ENCODE measurements around the gene SLC17A2.

SLC17A2 gene

DNA sequence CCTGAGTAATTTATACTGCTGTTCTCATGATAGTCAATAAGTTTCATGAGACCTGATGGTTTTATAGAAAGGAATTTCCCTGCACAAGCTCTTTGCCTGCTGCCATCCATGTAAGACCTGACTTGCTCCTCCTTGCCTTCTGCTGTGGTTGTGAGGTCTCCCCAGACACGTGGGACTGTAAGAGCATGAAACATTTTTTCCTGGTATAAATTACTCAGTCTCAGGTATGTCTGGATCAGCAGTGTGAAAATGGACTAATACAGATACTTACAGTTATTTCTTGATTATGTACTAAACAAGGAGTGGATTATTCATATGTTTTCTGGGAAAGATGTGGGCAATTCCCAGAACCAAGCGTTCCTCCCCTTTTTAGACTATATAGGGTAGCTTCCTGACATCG lies 30.2 kb upstream of the SLC17A2 start:
- peak overlapping the region; percentile 100 for H3K4me2 ChIP-seq (ENCODE audit: low read depth, low read length)
- no peaks in the 10 kb centered on the region for H3K9me2 ChIP-seq (replicated peaks; ENCODE audit: insufficient read depth, low read length)
- peak overlapping the region; percentile 79 for H2AFZ ChIP-seq (ENCODE audit: low read length)
- no peaks in the 10 kb centered on the region for H3K9me3 ChIP-seq (replicated peaks; ENCODE audit: insufficient read depth, low read length)
- H3K79me2 ChIP-seq (ENCODE audit: low read length), result peaks cover 11% of the 10 kb centered on the region
- peak overlapping the region; percentile 29; the same call in 1 of the 2 replicates for H3K27ac ChIP-seq (ENCODE audit: low read length)
- no peak for DNase-seq
- TF ChIP-seq EZH2 (optimal IDR thresholded peaks at IDR 0.05; ENCODE audit: low read depth, low read length), result no peak
- TF ChIP-seq EZH2phosphoT487 (IDR thresholded peaks at IDR 0.05; ENCODE audit: low read length), result no peak
- no peak for TF ChIP-seq CTCF (IDR thresholded peaks at IDR 0.05; ENCODE audit: low read length)
- no peaks in the 10 kb centered on the region for H3K36me3 ChIP-seq (replicated peaks; ENCODE audit: insufficient read depth, low read length)
- no peak overlapping the region for H3K9ac ChIP-seq (ENCODE audit: low read length)
- peak overlapping the region; percentile 43 for H3K4me3 ChIP-seq (ENCODE audit: low read length)
- peaks cover 23% of the 10 kb centered on the region for H3F3A ChIP-seq (ENCODE audit: insufficient read depth, low read length)
- H3K4me1 ChIP-seq (ENCODE audit: low read length), result peaks cover 31% of the 10 kb centered on the region
- H3K27me3 ChIP-seq (replicated peaks; ENCODE audit: insufficient read depth, low read length), result no peaks in the 10 kb centered on the region
- H4K20me1 ChIP-seq (ENCODE audit: insufficient read depth, low read length), result no peaks in the 10 kb centered on the region

- Histone ChIP-seq H3K4me3 (ENCODE audit: low read length) (peak overlapping the region; percentile 43), H3K9me2 (replicated peaks; ENCODE audit: insufficient read depth, low read length) (no peaks in the 10 kb centered on the region), H2AFZ (ENCODE audit: low read length) (peak overlapping the region; percentile 79), H3K9me3 (replicated peaks; ENCODE audit: insufficient read depth, low read length) (no peaks in the 10 kb centered on the region), H3K27ac (ENCODE audit: low read length) (peak overlapping the region; percentile 29; the same call in 1 of the 2 replicates), H3F3A (ENCODE audit: insufficient read depth, low read length) (peaks cover 23% of the 10 kb centered on the region), H3K27me3 (replicated peaks; ENCODE audit: insufficient read depth, low read length) (no peaks in the 10 kb centered on the region), H3K9ac (ENCODE audit: low read length) (peak overlapping the region; percentile 21; the same call in 1 of the 2 replicates), H3K36me3 (replicated peaks; ENCODE audit: insufficient read depth, low read length) (no peaks in the 10 kb centered on the region), H4K20me1 (ENCODE audit: insufficient read depth, low read length) (no peaks in the 10 kb centered on the region), H3K4me2 (ENCODE audit: low read depth, low read length) (peak overlapping the region; percentile 83), H3K4me1 (ENCODE audit: low read length) (peaks cover 31% of the 10 kb centered on the region), H3K79me2 (ENCODE audit: low read length) (peaks cover 11% of the 10 kb centered on the region)
- TF ChIP-seq EZH2 (optimal IDR thresholded peaks at IDR 0.05; ENCODE audit: low read depth, low read length) (no peak), CTCF (IDR thresholded peaks at IDR 0.05; ENCODE audit: low read length) (no peak), EZH2phosphoT487 (IDR thresholded peaks at IDR 0.05; ENCODE audit: low read length) (no peak)
- no peak for DNase-seq
These were observed 29.5 kb upstream of the SLC17A2 start for GRCh38 chr6:25959890-25960536.

- Histone ChIP-seq H3K27me3 (replicated peaks; ENCODE audit: insufficient read depth, low read length) (no peaks in the 10 kb centered on the region), H3K79me2 (ENCODE audit: low read length) (peaks cover 4% of the 10 kb centered on the region), H3F3A (ENCODE audit: insufficient read depth, low read length) (peaks cover 23% of the 10 kb centered on the region), H3K4me2 (ENCODE audit: low read depth, low read length) (peak overlapping the region; percentile 83; the same call in 1 of the 2 replicates), H3K4me1 (ENCODE audit: low read length) (peaks cover 31% of the 10 kb centered on the region), H2AFZ (ENCODE audit: low read length) (peak overlapping the region; percentile 44; the same call in 1 of the 2 replicates), H3K27ac (ENCODE audit: low read length) (no peak overlapping the region), H3K9ac (ENCODE audit: low read length) (no peak overlapping the region), H3K4me3 (ENCODE audit: low read length) (no peak overlapping the region), H3K36me3 (replicated peaks; ENCODE audit: insufficient read depth, low read length) (no peaks in the 10 kb centered on the region), H3K9me2 (replicated peaks; ENCODE audit: insufficient read depth, low read length) (no peaks in the 10 kb centered on the region), H3K9me3 (replicated peaks; ENCODE audit: insufficient read depth, low read length) (no peaks in the 10 kb centered on the region), H4K20me1 (ENCODE audit: insufficient read depth, low read length) (no peaks in the 10 kb centered on the region)
- TF ChIP-seq EZH2 (optimal IDR thresholded peaks at IDR 0.05; ENCODE audit: low read depth, low read length), result no peak
- no peak for TF ChIP-seq CTCF (IDR thresholded peaks at IDR 0.05; ENCODE audit: low read length)
- TF ChIP-seq EZH2phosphoT487 (IDR thresholded peaks at IDR 0.05; ENCODE audit: low read length), result no peak
- no peak for DNase-seq
These were observed 28.2 kb upstream of the SLC17A2 start for GRCh38 chr6:25958700-25959162.
